GM12878 (cell line): ENCODE results near the gene SLC25A39. TPM values are rescaled to one million over a fixed set of nuclear protein-coding genes. Genes with fewer than 3 reads are reported as not detected.

Experiments used
- ASH2L ChIP-seq: fragments of 300-600, 200-600 bp; sonication (generic); IDR thresholded peaks from 2 replicates; pipeline ENCODE4 v1.6.1; 2017; ENCODE audit warnings: low read depth, mild to moderate bottlenecking, borderline replicate concordance
- BMI1 ChIP-seq: fragments of 450-650 bp; IDR thresholded peaks from 2 replicates; pipeline ENCODE4 v1.6.1; 2016; ENCODE audit warnings: mild to moderate bottlenecking, moderate library complexity, borderline replicate concordance
- CHD4 ChIP-seq: fragments of 200-600 bp; sonication (generic); IDR thresholded peaks from 2 replicates; pipeline ENCODE4 v1.6.1; 2016; ENCODE audit warnings: mild to moderate bottlenecking
- CREB1 ChIP-seq: IDR thresholded peaks from 2 replicates; pipeline ENCODE4 v1.6.1; 2012; ENCODE audit warnings: low read depth, mild to moderate bottlenecking, inconsistent platforms
- CTCF ChIP-seq, 3 experiments: IDR thresholded peaks in 2 of 3; conservative IDR thresholded peaks in 1 of 3; 2 replicates each; pipeline ENCODE4 v1.5.1; 2011; ENCODE audit warnings: low read depth in 3 of 3, low read length in 3 of 3, mild to moderate bottlenecking in 3 of 3, control low read depth in 2 of 3, moderate library complexity in 2 of 3, inconsistent platforms in 1 of 3, mixed read lengths in 1 of 3; ENCODE audit not compliant: control insufficient read depth in 2 of 3, insufficient read depth in 1 of 3; ENCODE audit errors: extremely low read depth in 1 of 3
- ETV6 ChIP-seq, 2 experiments: fragments of 450-650 bp in 1 of 2; IDR thresholded peaks in 1 of 2; conservative IDR thresholded peaks in 1 of 2; 2 replicates each; pipeline ENCODE4 v1.6.1; 2014; ENCODE audit warnings: antibody characterized with exemption in 1 of 2, borderline replicate concordance in 1 of 2, low read depth in 1 of 2, mild to moderate bottlenecking in 1 of 2, moderate library complexity in 1 of 2
- MLLT1 ChIP-seq: fragments of 450-650 bp; IDR thresholded peaks from 2 replicates; pipeline ENCODE4 v1.6.1; 2016; ENCODE audit warnings: mild to moderate bottlenecking
- MXI1 ChIP-seq: fragments of 150-350 bp; IDR thresholded peaks from 2 replicates; pipeline ENCODE4 v1.6.1; 2011; ENCODE audit warnings: low read depth, mild to moderate bottlenecking, inconsistent platforms, low read length, improper control_type of control experiment
- NBN ChIP-seq: fragments of 450-650 bp; IDR thresholded peaks from 2 replicates; pipeline ENCODE4 v1.6.1; 2016
- NR2C1 ChIP-seq: fragments of 450-650 bp; IDR thresholded peaks from 2 replicates; pipeline ENCODE4 v1.6.1; 2017; ENCODE audit warnings: antibody characterized with exemption, mild to moderate bottlenecking, moderate library complexity
- POLR2AphosphoS5 ChIP-seq: IDR thresholded peaks from 2 replicates; pipeline ENCODE4 v1.6.1; 2011; ENCODE audit warnings: mild to moderate bottlenecking, low read length, inconsistent platforms
- RAD21 ChIP-seq: IDR thresholded peaks from 2 replicates; pipeline ENCODE4 v1.6.1; 2011; ENCODE audit warnings: mild to moderate bottlenecking, low read depth, low read length, moderate library complexity; ENCODE audit not compliant: insufficient read depth
- RCOR1 ChIP-seq: conservative IDR thresholded peaks from 2 replicates; pipeline ENCODE4 v1.6.1; 2012; ENCODE audit warnings: low read depth, low read length, improper control_type of control experiment
- RELA ChIP-seq: fragments of 450-650 bp; IDR thresholded peaks from 2 replicates; pipeline ENCODE4 v1.8.0; 2014; ENCODE audit warnings: borderline replicate concordance; ENCODE audit not compliant: partially characterized antibody
- RELB ChIP-seq: fragments of 450-650 bp; IDR thresholded peaks from 2 replicates; pipeline ENCODE4 v1.6.1; 2017; ENCODE audit warnings: low read depth, mild to moderate bottlenecking, moderate library complexity
- RUNX3 ChIP-seq: IDR thresholded peaks from 2 replicates; pipeline ENCODE4 v1.6.1; 2012; ENCODE audit warnings: low read length, inconsistent platforms
- SPI1 ChIP-seq: IDR thresholded peaks from 2 replicates; pipeline ENCODE4 v1.6.1; 2011; ENCODE audit warnings: low read depth, mild to moderate bottlenecking, low read length, moderate library complexity, borderline replicate concordance; ENCODE audit not compliant: insufficient read depth
- ZBTB4 ChIP-seq: fragments of 450-650 bp; formaldehyde crosslinking; IDR thresholded peaks from 2 replicates; pipeline ENCODE4 v1.4.0; 2022; ENCODE audit warnings: mild to moderate bottlenecking, moderate library complexity
- ZNF24 ChIP-seq: fragments of 450-650 bp; IDR thresholded peaks from 2 replicates; pipeline ENCODE4 v1.6.1; 2017; ENCODE audit warnings: antibody characterized with exemption, mild to moderate bottlenecking
- polyA plus RNA-seq, 11 experiments: library from polyadenylated mRNA; depleted of rRNA in 4 of 11; unstranded in 6 of 11; stranded (reverse) in 5 of 11; fragments of >200 nt; fragmentation: Nextera tagmentation in 4 of 11; fragmentation: Illumina TruSeq in 1 of 11; extraction: Ambion mirVana in 4 of 11; extraction: Trizol in 1 of 11; gene quantifications; 1 replicate in 1 of 11; 2 replicates in 10 of 11; pipeline versions ENCODE4 v1.2.1 to v1.2.3, GENCODE V29; 2011 to 2016; ENCODE audit warnings: inconsistent platforms in 2 of 11, missing spikeins in 2 of 11, low read depth in 1 of 11
- total RNA-seq, 4 experiments: library from RNA; depleted of rRNA in 3 of 4; stranded (reverse); fragments of >200 nt in 3 of 4; fragmentation: Illumina TruSeq in 1 of 4; extraction: Trizol in 1 of 4; gene quantifications; 2 replicates each; pipeline versions ENCODE4 v1.2.1 to v1.2.3, GENCODE V29; 2013 to 2021

The SLC25A39 gene
- total and polyA plus RNA-seq, 10 of the 15 experiments (the other 5 are each of a cell fraction or from before 2014, with no cell fraction given), result 3.5 to 270 (median 150) TPM

GRCh38 chr17:44345454-44346026, 20.9 kb upstream of the SLC25A39 start (continued):
- TF ChIP-seq CTCF (IDR thresholded peaks at IDR 0.05 in 2 of 3, conservative IDR thresholded peaks at IDR 0.05 in 1 of 3; ENCODE audit: control insufficient read depth in 2 of 3, extremely low read depth in 1 of 3, insufficient read depth in 1 of 3, low read depth in 3 of 3, low read length in 3 of 3) (peak; percentile 68 to 79 (median 78)), SPI1 (peak; percentile 5; the same call in 1 of the 2 replicates), ETV6 (conservative IDR thresholded peaks at IDR 0.05 in 1 of 2, IDR thresholded peaks at IDR 0.05 in 1 of 2; ENCODE audit: borderline replicate concordance in 1 of 2, low read depth in 1 of 2) (peak in 1 of 2 experiments; percentile 78; a peak in 2 of 4 replicates), MLLT1 (0 out of 2 replicates have a peak, but pooled peaks have one; percentile 12), CREB1 (0 out of 2 replicates have a peak, but pooled peaks have one; percentile 9), MXI1 (0 out of 2 replicates have a peak, but pooled peaks have one; percentile 20), RELB (peak; percentile 71), BMI1 (no peak), ASH2L (no peak), ZNF24 (no peak), NR2C1 (no peak), RCOR1 (no peak), RAD21 (peak; percentile 75), CHD4 (no peak), RUNX3 (peak; percentile 5), RELA (peak; percentile 34), POLR2AphosphoS5 (peak; percentile 75; the same call in 1 of the 2 replicates), NBN (0 out of 2 replicates have a peak, but pooled peaks have one; percentile 25), ZBTB4 (no peak)
